ENCODE results near the gene PAAF1. TPM values are rescaled to one million over a fixed set of nuclear protein-coding genes. Genes with fewer than 3 reads are reported as not detected.

Gene PAAF1
- total RNA-seq, 1 donor from 2014 or later = 27.5 TPM

GRCh38 chr11:73971175-73971719, 94.4 kb downstream of the PAAF1 start:
- no peak overlapping the region for H3K4me3 Mint-ChIP-seq
- H3K27me3 Mint-ChIP-seq (ENCODE audit: low read depth) = peaks cover 4% of the 10 kb centered on the region

DNA sequence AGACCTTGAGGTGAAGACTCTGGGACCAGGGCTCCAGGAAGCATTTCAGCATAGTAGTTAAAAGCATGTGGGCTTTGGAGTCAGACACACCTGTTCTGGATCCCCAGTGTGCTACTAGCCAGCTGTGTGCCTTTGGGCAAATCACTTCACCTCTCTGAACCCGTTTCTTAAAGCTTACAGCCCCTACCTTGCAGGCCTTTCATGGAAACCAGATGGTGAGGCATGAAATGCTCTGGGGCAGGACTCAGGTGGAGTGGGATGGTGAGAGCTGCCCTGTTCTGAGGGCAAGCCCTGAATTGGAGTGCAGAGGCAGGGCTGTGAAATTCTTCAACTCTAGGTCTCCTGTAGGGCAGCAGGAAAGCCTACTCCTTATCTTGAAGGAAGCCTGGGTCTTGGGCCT, 95.4 kb downstream of the PAAF1 start:
- TF ChIP-seq, protein P1, sequence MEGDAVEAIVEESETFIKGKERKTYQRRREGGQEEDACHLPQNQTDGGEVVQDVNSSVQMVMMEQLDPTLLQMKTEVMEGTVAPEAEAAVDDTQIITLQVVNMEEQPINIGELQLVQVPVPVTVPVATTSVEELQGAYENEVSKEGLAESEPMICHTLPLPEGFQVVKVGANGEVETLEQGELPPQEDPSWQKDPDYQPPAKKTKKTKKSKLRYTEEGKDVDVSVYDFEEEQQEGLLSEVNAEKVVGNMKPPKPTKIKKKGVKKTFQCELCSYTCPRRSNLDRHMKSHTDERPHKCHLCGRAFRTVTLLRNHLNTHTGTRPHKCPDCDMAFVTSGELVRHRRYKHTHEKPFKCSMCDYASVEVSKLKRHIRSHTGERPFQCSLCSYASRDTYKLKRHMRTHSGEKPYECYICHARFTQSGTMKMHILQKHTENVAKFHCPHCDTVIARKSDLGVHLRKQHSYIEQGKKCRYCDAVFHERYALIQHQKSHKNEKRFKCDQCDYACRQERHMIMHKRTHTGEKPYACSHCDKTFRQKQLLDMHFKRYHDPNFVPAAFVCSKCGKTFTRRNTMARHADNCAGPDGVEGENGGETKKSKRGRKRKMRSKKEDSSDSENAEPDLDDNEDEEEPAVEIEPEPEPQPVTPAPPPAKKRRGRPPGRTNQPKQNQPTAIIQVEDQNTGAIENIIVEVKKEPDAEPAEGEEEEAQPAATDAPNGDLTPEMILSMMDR (conservative IDR thresholded peaks at IDR 0.05) = no peak
- Mint-ChIP-seq H3K9me3 (no peaks in the 10 kb centered on the region), H3K36me3 (ENCODE audit: low read depth) (peaks cover 19% of the 10 kb centered on the region), H3K4me1 (no peaks in the 10 kb centered on the region), H3K4me3 (no peak overlapping the region), H3K27me3 (ENCODE audit: low read depth) (peaks cover 4% of the 10 kb centered on the region), H3K27ac (ENCODE audit: unreplicated experiment) (no peak overlapping the region)
- no peak for DNase-seq (ENCODE audit: low read depth, low spot score)

More at GRCh38 chr11:73971175-73971719, 94.4 kb downstream of the PAAF1 start:
- TF ChIP-seq, protein P1 (conservative IDR thresholded peaks at IDR 0.05) = no peak
- H3K27ac Mint-ChIP-seq (ENCODE audit: unreplicated experiment) = no peak overlapping the region
- H3K36me3 Mint-ChIP-seq (ENCODE audit: low read depth) = peaks cover 13% of the 10 kb centered on the region
- no peak for DNase-seq (ENCODE audit: low read depth, low spot score)
- no peaks in the 10 kb centered on the region for H3K9me3 Mint-ChIP-seq
- no peaks in the 10 kb centered on the region for H3K4me1 Mint-ChIP-seq

DNA sequence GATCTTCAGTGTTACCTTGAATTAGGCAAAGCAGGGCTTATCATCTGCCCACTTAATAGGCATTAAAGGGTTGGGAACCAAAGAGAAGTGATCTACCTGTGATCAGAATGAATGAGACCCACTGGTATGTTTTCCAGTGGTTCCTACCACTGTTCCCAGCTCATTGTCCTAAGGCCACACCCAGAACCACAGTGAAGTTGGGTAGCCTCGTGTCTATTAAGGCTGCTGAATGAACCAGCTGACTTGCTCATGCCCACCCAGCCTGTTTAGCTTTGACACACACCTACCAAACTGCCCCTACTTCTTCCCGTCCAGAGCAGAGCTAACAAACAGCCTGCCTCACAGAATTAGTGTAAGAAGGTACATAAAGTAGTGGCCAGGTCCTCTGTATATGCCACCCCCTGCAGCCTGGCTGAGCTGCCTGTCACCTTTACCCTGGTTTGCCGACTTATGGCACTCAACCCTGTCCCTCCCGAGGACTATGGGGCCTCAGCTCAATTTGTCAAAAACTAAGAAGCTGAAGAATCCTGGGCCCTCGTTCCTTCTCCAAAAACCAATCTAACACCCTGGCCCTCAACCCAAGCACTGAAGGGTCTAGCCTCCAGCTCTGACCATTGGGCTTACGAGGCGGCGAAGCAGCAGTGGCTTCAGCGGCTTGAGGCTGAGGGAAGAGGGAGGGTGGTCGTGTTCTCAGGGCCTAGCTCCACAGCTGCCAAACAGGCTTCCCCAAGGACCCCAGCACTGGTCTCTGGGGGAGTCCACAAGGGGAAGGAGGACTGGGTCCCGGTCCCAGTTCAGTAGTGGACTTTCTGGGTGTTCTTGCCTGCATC, 96.0 kb downstream of the PAAF1 start:
- Mint-ChIP-seq H3K36me3 (ENCODE audit: low read depth) (peaks cover 24% of the 10 kb centered on the region), H3K4me3 (no peak overlapping the region), H3K4me1 (no peaks in the 10 kb centered on the region), H3K27me3 (ENCODE audit: low read depth) (peaks cover 4% of the 10 kb centered on the region), H3K9me3 (no peaks in the 10 kb centered on the region), H3K27ac (ENCODE audit: unreplicated experiment) (no peak overlapping the region)
- no peak for DNase-seq (ENCODE audit: low read depth, low spot score)
- TF ChIP-seq, protein P1 (conservative IDR thresholded peaks at IDR 0.05) = no peak

DNA sequence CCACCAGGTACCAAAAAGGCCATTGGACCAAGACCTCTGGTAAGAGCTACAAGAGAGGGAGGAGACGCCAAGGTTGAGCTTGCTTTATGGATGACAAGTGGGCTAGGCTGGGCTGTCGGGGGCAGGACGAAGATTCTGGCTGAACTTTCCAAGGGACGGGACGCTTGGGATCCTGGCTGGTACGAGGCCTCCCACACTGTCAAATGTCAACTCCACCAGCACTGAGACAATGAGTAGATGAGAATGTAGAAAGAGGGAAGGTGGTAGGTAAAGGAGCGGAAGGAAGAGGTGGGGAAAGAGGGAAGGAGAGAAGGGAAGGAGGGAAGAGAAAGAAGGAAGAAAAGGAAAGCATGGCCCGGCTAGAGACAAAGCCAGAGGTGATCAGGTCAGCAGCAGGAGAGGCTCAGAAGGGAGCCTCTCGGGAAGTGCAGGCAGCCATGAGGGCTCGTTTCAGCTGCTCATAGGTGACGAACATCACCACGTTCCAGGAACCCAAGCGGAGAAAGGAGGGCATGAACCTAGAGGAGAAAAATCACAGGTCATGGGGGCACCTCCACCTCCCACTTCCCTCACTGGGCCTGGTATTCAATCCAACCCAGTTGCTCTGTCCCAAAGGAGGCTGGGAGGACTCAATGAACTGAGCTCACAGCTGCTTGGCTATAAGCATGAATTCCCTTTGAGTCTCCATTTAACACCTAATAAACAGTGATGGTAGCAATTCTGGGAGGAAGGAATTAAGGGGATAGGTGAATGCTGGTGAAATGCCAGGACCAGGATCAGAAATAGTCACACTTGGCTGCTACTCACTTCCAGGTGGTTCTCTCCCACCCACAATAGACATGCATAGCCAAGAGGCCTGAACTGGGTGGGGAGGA, 98.0 kb downstream of the PAAF1 start:
- Mint-ChIP-seq H3K27ac (ENCODE audit: unreplicated experiment) (no peak overlapping the region), H3K9me3 (no peaks in the 10 kb centered on the region), H3K4me1 (peaks cover 4% of the 10 kb centered on the region), H3K36me3 (ENCODE audit: low read depth) (peaks cover 28% of the 10 kb centered on the region), H3K4me3 (no peak overlapping the region), H3K27me3 (ENCODE audit: low read depth) (no peaks in the 10 kb centered on the region)
- TF ChIP-seq, protein P1 (conservative IDR thresholded peaks at IDR 0.05) = no peak
- no peak for DNase-seq (ENCODE audit: low read depth, low spot score)

DNA sequence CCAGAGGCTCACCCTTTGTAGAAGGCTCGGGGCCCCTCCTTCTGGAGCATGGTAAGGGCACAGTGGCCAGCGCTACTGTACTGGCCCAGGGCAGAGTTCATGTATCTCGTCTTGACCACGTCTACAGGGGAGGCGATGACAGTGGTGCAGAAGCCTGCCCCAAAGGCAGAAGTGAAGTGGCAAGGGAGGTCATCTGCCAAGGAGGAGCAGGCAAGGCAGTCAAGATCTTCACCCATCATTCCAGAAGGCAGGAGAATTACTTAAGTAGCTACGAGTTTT, 98.6 kb downstream of the PAAF1 start:
- H3K27ac Mint-ChIP-seq (ENCODE audit: unreplicated experiment) = no peak overlapping the region
- no peaks in the 10 kb centered on the region for H3K27me3 Mint-ChIP-seq (ENCODE audit: low read depth)
- DNase-seq (ENCODE audit: low read depth, low spot score) = no peak
- no peak overlapping the region for H3K4me3 Mint-ChIP-seq
- H3K36me3 Mint-ChIP-seq (ENCODE audit: low read depth) = peaks cover 28% of the 10 kb centered on the region
- TF ChIP-seq, protein P1 (conservative IDR thresholded peaks at IDR 0.05) = no peak
- peaks cover 7% of the 10 kb centered on the region for H3K4me1 Mint-ChIP-seq
- H3K9me3 Mint-ChIP-seq = no peaks in the 10 kb centered on the region
